Testis (tissue), 3 donors: ENCODE measurements around the gene TCL1A. TPM values are rescaled to one million over a fixed set of nuclear protein-coding genes. Genes with fewer than 3 reads are reported as not detected.

Source experiments
- DNase-seq: peaks from one replicate; pipeline ENCODE4 v3.0.0-alpha.2; 2019
- H3K27ac ChIP-seq, 2 donors: fragments of 200-600 bp; sonication (generic); one replicate each; pipeline ENCODE4 v1.5.1; 2019
- H3K27me3 ChIP-seq: fragments of 200-600 bp; sonication (generic); one replicate; pipeline ENCODE4 v1.5.1; 2019
- H3K36me3 ChIP-seq: fragments of 200-600 bp; sonication (generic); one replicate; pipeline ENCODE4 v1.5.1; 2017; ENCODE audit warnings: low read depth; ENCODE audit errors: missing control alignments
- H3K4me1 ChIP-seq: fragments of 200-600 bp; sonication (generic); one replicate; pipeline ENCODE4 v1.5.1; 2019
- H3K4me3 ChIP-seq, 2 donors: fragments of 200-600 bp; sonication (generic); one replicate each; pipeline ENCODE4 v1.5.1; 2017 to 2019
- H3K9me3 ChIP-seq: fragments of 200-600 bp; sonication (generic); one replicate; pipeline ENCODE4 v1.5.1; 2017
- CTCF ChIP-seq, 3 experiments: fragments of 450-650 bp in 2 of 3; fragments of 200-600 bp in 1 of 3; sonication (generic) in 1 of 3; IDR thresholded peaks; one replicate each; pipeline ENCODE4 v1.5.1; 2016 to 2019; ENCODE audit warnings: antibody characterized with exemption in 3 of 3, mild to moderate bottlenecking in 2 of 3, moderate library complexity in 1 of 3
- POLR2A ChIP-seq: fragments of 450-650 bp; IDR thresholded peaks from one replicate; pipeline ENCODE4 v1.6.1; 2017; ENCODE audit warnings: antibody characterized with exemption, mild to moderate bottlenecking, moderate library complexity
- WGBS, 2 donors: methylation state at CpG; one replicate each; pipeline ENCODE4 v1.1.5; 2018; 5-methylcytosine and 5-hydroxymethylcytosine counted together
- intact Hi-C: fragments of 100-400 bp; cut with DNase I; formaldehyde crosslinking; loops from one replicate; pipeline ENCODE4 v1.15.1; 2023; ENCODE audit warnings: low total_unique reads
- polyA plus RNA-seq: library from polyadenylated mRNA; stranded (reverse); fragments of 350-450 nt; fragmentation: Illumina TruSeq; extraction: RNeasy Lipid Tissue Mini Kit (QIAGEN cat#74804); gene quantifications from one replicate; pipeline ENCODE4 v1.2.3, GENCODE V29; 2014; ENCODE audit warnings: low read depth, low replicate concordance; ENCODE audit not compliant: insufficient read depth
- total RNA-seq, 2 donors: library from RNA; depleted of rRNA; stranded (reverse); fragments of >200 nt; gene quantifications; one replicate each; pipeline ENCODE4 v1.2.3, GENCODE V29; 2016

The TCL1A gene
- total and polyA plus RNA-seq, 3 donors from 2014 or later, result 10.2 to 14.1 (median 13.7) TPM

- Histone ChIP-seq H3K9me3 (no peaks in the 10 kb centered on the region), H3K27me3 (no peaks in the 10 kb centered on the region), H3K36me3 (no peaks in the 10 kb centered on the region), H3K4me1 (no peaks in the 10 kb centered on the region), H3K27ac (no peak overlapping the region), H3K4me3 (no peak overlapping the region)
- 84 to 85% methylated on average over 7 of the region's 7 CpGs for WGBS, 2 donors
- no peak for DNase-seq
- intact Hi-C loops, result no loop called here
- TF ChIP-seq CTCF (IDR thresholded peaks at IDR 0.05) (no peak), POLR2A (no peak)
These were observed 44.4 kb upstream of the TCL1A start for GRCh38 chr14:95758331-95758730.

GRCh38 chr14:95756751-95757150, 42.8 kb upstream of the TCL1A start:
- no peaks in the 10 kb centered on the region for H3K9me3 ChIP-seq
- intact Hi-C loops, result no loop called here
- no peaks in the 10 kb centered on the region for H3K36me3 ChIP-seq
- no peak overlapping the region for H3K4me3 ChIP-seq
- TF ChIP-seq POLR2A, result no peak
- TF ChIP-seq CTCF (IDR thresholded peaks at IDR 0.05), result no peak
- no peak overlapping the region for H3K27ac ChIP-seq
- no peaks in the 10 kb centered on the region for H3K27me3 ChIP-seq
- 42 to 45% methylated on average over 3 of the region's 3 CpGs for WGBS, 2 donors
- H3K4me1 ChIP-seq, result no peaks in the 10 kb centered on the region
- DNase-seq, result no peak

- no peaks in the 10 kb centered on the region for H3K36me3 ChIP-seq
- intact Hi-C loops, result no loop called here
- no peaks in the 10 kb centered on the region for H3K9me3 ChIP-seq
- WGBS, 2 donors, result 66 to 79% methylated on average over 6 of the region's 6 CpGs
- H3K4me1 ChIP-seq, result no peaks in the 10 kb centered on the region
- no peaks in the 10 kb centered on the region for H3K27me3 ChIP-seq
- DNase-seq, result no peak
- no peak for TF ChIP-seq POLR2A
- TF ChIP-seq CTCF (IDR thresholded peaks at IDR 0.05), result no peak
- H3K27ac ChIP-seq, result no peak overlapping the region
- H3K4me3 ChIP-seq, result no peak overlapping the region
These were observed 42.2 kb upstream of the TCL1A start for GRCh38 chr14:95756127-95756526.

GRCh38 chr14:95741781-95742180, 27.9 kb upstream of the TCL1A start:
- 80 to 95% methylated on average over 3 to 4 of the region's 4 CpGs for WGBS, 2 donors
- Histone ChIP-seq H3K9me3 (no peaks in the 10 kb centered on the region), H3K4me1 (no peaks in the 10 kb centered on the region), H3K36me3 (no peaks in the 10 kb centered on the region), H3K4me3 (no peak overlapping the region), H3K27ac (no peak overlapping the region), H3K27me3 (no peaks in the 10 kb centered on the region)
- DNase-seq, result no peak
- intact Hi-C loops, result no loop called here
- TF ChIP-seq CTCF (IDR thresholded peaks at IDR 0.05) (no peak), POLR2A (no peak)

- no peaks in the 10 kb centered on the region for H3K9me3 ChIP-seq
- TF ChIP-seq POLR2A, result no peak
- no peaks in the 10 kb centered on the region for H3K36me3 ChIP-seq
- no peaks in the 10 kb centered on the region for H3K27me3 ChIP-seq
- H3K27ac ChIP-seq, result no peak overlapping the region
- no peak overlapping the region for H3K4me3 ChIP-seq
- H3K4me1 ChIP-seq, result no peaks in the 10 kb centered on the region
- WGBS, 2 donors, result 37 to 47% methylated on average over 5 of the region's 5 CpGs
- DNase-seq, result no peak
- intact Hi-C loops, result no loop called here
These were observed 27.1 kb upstream of the TCL1A start for GRCh38 chr14:95741038-95741490.
